ENCODE results near the gene FKBP15. TPM values are rescaled to one million over a fixed set of nuclear protein-coding genes. Genes with fewer than 3 reads are reported as not detected.
A peak's percentile ranks its signal among the peaks of the same experiment; 100 is the strongest.

The FKBP15 gene
- total and polyA plus RNA-seq, 2 of the 13 experiments (the other 11 are each of a cell fraction or from before 2014, with no cell fraction given): 12.3 to 18.6 TPM

DNA sequence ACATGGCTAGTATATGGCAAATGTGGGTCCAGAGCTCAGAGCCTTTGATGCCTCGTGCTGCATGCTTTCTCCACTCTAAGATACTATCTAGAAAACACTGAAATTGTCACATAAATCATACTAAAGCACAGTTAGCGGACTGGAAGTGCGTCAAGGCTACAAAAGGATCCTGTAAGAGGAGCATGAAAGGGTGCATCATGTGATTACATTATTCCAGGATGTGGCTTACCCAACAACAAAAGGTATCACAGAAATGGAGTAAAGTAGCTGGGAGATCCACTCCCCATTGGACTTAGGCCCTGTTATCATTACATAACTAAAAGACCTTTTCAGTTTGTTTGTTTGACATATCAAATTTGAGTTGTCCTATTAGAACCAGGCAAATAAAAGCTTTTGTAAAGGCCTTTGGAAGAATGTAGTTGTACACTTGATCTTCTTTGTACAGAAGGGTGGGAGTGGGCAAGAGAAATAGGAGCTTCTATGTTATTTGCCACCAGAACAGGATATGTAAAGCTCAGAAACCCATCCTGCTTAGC, 7.1 kb upstream of the FKBP15 start (continued):
- no peak for TF ChIP-seq ZNF235 (CRISPR knock-in tag; IDR thresholded peaks at IDR 0.05; ENCODE audit: borderline replicate concordance)
- peak; percentile 35; the same call in 1 of the 2 replicates for TF ChIP-seq ZNF205 (CRISPR knock-in tag; IDR thresholded peaks at IDR 0.05)
- TF ChIP-seq, protein P1, sequence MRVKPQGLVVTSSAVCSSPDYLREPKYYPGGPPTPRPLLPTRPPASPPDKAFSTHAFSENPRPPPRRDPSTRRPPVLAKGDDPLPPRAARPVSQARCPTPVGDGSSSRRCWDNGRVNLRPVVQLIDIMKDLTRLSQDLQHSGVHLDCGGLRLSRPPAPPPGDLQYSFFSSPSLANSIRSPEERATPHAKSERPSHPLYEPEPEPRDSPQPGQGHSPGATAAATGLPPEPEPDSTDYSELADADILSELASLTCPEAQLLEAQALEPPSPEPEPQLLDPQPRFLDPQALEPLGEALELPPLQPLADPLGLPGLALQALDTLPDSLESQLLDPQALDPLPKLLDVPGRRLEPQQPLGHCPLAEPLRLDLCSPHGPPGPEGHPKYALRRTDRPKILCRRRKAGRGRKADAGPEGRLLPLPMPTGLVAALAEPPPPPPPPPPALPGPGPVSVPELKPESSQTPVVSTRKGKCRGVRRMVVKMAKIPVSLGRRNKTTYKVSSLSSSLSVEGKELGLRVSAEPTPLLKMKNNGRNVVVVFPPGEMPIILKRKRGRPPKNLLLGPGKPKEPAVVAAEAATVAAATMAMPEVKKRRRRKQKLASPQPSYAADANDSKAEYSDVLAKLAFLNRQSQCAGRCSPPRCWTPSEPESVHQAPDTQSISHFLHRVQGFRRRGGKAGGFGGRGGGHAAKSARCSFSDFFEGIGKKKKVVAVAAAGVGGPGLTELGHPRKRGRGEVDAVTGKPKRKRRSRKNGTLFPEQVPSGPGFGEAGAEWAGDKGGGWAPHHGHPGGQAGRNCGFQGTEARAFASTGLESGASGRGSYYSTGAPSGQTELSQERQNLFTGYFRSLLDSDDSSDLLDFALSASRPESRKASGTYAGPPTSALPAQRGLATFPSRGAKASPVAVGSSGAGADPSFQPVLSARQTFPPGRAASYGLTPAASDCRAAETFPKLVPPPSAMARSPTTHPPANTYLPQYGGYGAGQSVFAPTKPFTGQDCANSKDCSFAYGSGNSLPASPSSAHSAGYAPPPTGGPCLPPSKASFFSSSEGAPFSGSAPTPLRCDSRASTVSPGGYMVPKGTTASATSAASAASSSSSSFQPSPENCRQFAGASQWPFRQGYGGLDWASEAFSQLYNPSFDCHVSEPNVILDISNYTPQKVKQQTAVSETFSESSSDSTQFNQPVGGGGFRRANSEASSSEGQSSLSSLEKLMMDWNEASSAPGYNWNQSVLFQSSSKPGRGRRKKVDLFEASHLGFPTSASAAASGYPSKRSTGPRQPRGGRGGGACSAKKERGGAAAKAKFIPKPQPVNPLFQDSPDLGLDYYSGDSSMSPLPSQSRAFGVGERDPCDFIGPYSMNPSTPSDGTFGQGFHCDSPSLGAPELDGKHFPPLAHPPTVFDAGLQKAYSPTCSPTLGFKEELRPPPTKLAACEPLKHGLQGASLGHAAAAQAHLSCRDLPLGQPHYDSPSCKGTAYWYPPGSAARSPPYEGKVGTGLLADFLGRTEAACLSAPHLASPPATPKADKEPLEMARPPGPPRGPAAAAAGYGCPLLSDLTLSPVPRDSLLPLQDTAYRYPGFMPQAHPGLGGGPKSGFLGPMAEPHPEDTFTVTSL (CRISPR knock-in tag; IDR thresholded peaks at IDR 0.05; ENCODE audit: borderline replicate concordance): peak; percentile 63; the same call in 1 of the 2 replicates
- no peak for TF ChIP-seq ZC3H13 (CRISPR knock-in tag; IDR thresholded peaks at IDR 0.05)
- TF ChIP-seq ZNF317 (CRISPR knock-in tag; IDR thresholded peaks at IDR 0.05): 0 out of 2 replicates have a peak, but pooled peaks have one; percentile 31
- no peak for TF ChIP-seq GABPA (IDR thresholded peaks at IDR 0.05; ENCODE audit: low read depth, low read length)
- peak; percentile 61 for TF ChIP-seq GABPA (CRISPR knock-in tag; IDR thresholded peaks at IDR 0.05; ENCODE audit: low read depth)
- TF ChIP-seq ZNF792 (CRISPR knock-in tag; IDR thresholded peaks at IDR 0.05): peak; percentile 58; the same call in 1 of the 2 replicates
- TF ChIP-seq ZNF652 (CRISPR knock-in tag; IDR thresholded peaks at IDR 0.05; ENCODE audit: borderline replicate concordance, low read depth): peak; percentile 93
- TF ChIP-seq SALL1 (CRISPR knock-in tag; IDR thresholded peaks at IDR 0.05): peak; percentile 75; the same call in 1 of the 2 replicates
- TF ChIP-seq RCOR2 (CRISPR knock-in tag; IDR thresholded peaks at IDR 0.05): peak; percentile 80
- peak; percentile 21; the same call in 1 of the 2 replicates for TF ChIP-seq TBX2 (CRISPR knock-in tag; IDR thresholded peaks at IDR 0.05; ENCODE audit: borderline replicate concordance)
- peak; percentile 56; the same call in 1 of the 2 replicates for TF ChIP-seq HNF4G (IDR thresholded peaks at IDR 0.05; ENCODE audit: borderline replicate concordance, low read depth, low read length)
- no peak for TF ChIP-seq HNF4G (CRISPR knock-in tag; IDR thresholded peaks at IDR 0.05; ENCODE audit: borderline replicate concordance, low read depth)
- peak; percentile 81 for TF ChIP-seq MED1 (CRISPR knock-in tag; IDR thresholded peaks at IDR 0.05)
- TF ChIP-seq EEA1 (CRISPR knock-in tag; IDR thresholded peaks at IDR 0.05; ENCODE audit: borderline replicate concordance): no peak
- peak; percentile 66; the same call in 1 of the 2 replicates for TF ChIP-seq ZMYM4 (CRISPR knock-in tag; IDR thresholded peaks at IDR 0.05)
- TF ChIP-seq ZNF552 (CRISPR knock-in tag; IDR thresholded peaks at IDR 0.05; ENCODE audit: borderline replicate concordance): no peak
- TF ChIP-seq HOXA9 (CRISPR knock-in tag; IDR thresholded peaks at IDR 0.05; ENCODE audit: borderline replicate concordance): 0 out of 2 replicates have a peak, but pooled peaks have one; percentile 27
- TF ChIP-seq TCF7 (IDR thresholded peaks at IDR 0.05; ENCODE audit: low read depth): peak; percentile 46
- TF ChIP-seq, protein P2, sequence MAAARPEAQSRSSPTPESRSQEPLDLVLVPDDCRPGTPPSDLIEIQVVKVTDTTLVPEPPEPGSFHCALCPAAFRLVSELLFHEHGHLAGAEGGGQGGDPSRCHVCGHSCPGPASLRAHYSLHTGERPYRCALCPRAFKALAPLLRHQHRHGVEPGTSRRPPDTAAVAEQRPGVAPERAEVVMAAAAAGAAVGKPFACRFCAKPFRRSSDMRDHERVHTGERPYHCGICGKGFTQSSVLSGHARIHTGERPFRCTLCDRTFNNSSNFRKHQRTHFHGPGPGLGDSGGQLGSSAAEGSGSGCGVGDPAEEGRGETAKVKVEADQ (CRISPR knock-in tag; IDR thresholded peaks at IDR 0.05; ENCODE audit: borderline replicate concordance): no peak
- TF ChIP-seq SIX4 (CRISPR knock-in tag; IDR thresholded peaks at IDR 0.05): peak; percentile 22; the same call in 1 of the 2 replicates
- no peak for TF ChIP-seq ZNF724P (CRISPR knock-in tag; IDR thresholded peaks at IDR 0.05; ENCODE audit: borderline replicate concordance)
- TF ChIP-seq, protein P3, sequence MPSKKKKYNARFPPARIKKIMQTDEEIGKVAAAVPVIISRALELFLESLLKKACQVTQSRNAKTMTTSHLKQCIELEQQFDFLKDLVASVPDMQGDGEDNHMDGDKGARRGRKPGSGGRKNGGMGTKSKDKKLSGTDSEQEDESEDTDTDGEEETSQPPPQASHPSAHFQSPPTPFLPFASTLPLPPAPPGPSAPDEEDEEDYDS (CRISPR knock-in tag; IDR thresholded peaks at IDR 0.05): peak; percentile 60; the same call in 1 of the 2 replicates
- peak; percentile 48; the same call in 1 of the 2 replicates for TF ChIP-seq PHF21A (CRISPR knock-in tag; IDR thresholded peaks at IDR 0.05)
- 0 out of 2 replicates have a peak, but pooled peaks have one; percentile 18 for TF ChIP-seq MIER2 (CRISPR knock-in tag; IDR thresholded peaks at IDR 0.05)

Data from HepG2 (cell line).